Caco-2 (cell line): ENCODE measurements around the gene TWIST2. TPM values are rescaled to one million over a fixed set of nuclear protein-coding genes. Genes with fewer than 3 reads are reported as not detected.

Source experiments
- BruUV-seq: library from RNA; stranded (reverse); fragments of 400-500 nt; replicated peaks from 2 replicates; lab custom pipeline; 2021; lab: Mats Ljungman, UMichigan
- CTCF ChIA-PET: fragments of 300-600 bp; sonication (Branson Sonifier 250); formaldehyde crosslinking; loops from one replicate; lab custom pipeline; 2022; ENCODE audit warnings: antibody characterized with exemption; lab: Charles Lee
- POLR2A ChIA-PET: fragments of 300-600 bp; sonication (Branson Sonifier 250); formaldehyde crosslinking; loops from one replicate; lab custom pipeline; 2022; ENCODE audit warnings: antibody characterized with exemption; lab: Charles Lee
- DNase-seq, 2 experiments: peaks; one replicate each; pipeline versions ENCODE4 v3.0.0 to v3.0.0-alpha.2; 2020 to 2022
- H3K27me3 ChIP-seq: replicated peaks from 2 replicates; pipeline ENCODE4 v1.6.0; 2011; ENCODE audit warnings: low read length; ENCODE audit not compliant: control insufficient read depth, insufficient read depth
- H3K36me3 ChIP-seq: 2 replicates; pipeline ENCODE4 v1.5.1; 2011; ENCODE audit warnings: low read length; ENCODE audit not compliant: control insufficient read depth, insufficient read depth
- H3K4me1 ChIP-seq: fragments of 250-450 bp; sonication (Bioruptor Pico); 2 replicates; pipeline ENCODE4 v1.5.1; 2020; ENCODE audit warnings: mild to moderate bottlenecking
- H3K4me3 ChIP-seq: 2 replicates; pipeline ENCODE4 v1.5.1; 2011; ENCODE audit warnings: low read depth, mild to moderate bottlenecking, control low read depth, low read length
- H3K9me3 ChIP-seq: fragments of 250-450 bp; sonication (Bioruptor Pico); 2 replicates; pipeline ENCODE4 v1.5.1; 2020; ENCODE audit warnings: mild to moderate bottlenecking, moderate library complexity
- H3K27ac Mint-ChIP-seq: one replicate; pipeline ENCODE4 v1.8.0; 2022; ENCODE audit warnings: mixed read lengths; ENCODE audit not compliant: unreplicated experiment
- H3K27me3 Mint-ChIP-seq: one replicate; pipeline ENCODE4 v1.8.0; 2022; ENCODE audit warnings: mixed read lengths; ENCODE audit not compliant: insufficient read depth, unreplicated experiment
- H3K36me3 Mint-ChIP-seq: one replicate; pipeline ENCODE4 v1.8.0; 2022; ENCODE audit warnings: mild to moderate bottlenecking, mixed read lengths; ENCODE audit not compliant: insufficient read depth, unreplicated experiment
- H3K4me1 Mint-ChIP-seq: one replicate; pipeline ENCODE4 v1.8.0; 2022; ENCODE audit warnings: low read depth, mixed read lengths; ENCODE audit not compliant: unreplicated experiment
- H3K4me3 Mint-ChIP-seq: one replicate; pipeline ENCODE4 v1.8.0; 2022; ENCODE audit warnings: mild to moderate bottlenecking, moderate library complexity, mixed read lengths; ENCODE audit not compliant: unreplicated experiment
- H3K9me3 Mint-ChIP-seq: one replicate; pipeline ENCODE4 v1.8.0; 2022; ENCODE audit warnings: mixed read lengths; ENCODE audit not compliant: unreplicated experiment
- intact Hi-C: fragments of 100-400 bp; cut with micrococcal nuclease; formaldehyde crosslinking; loops from one replicate; pipeline ENCODE4 v1.10.0; 2022; ENCODE audit not compliant: unreplicated experiment
- total RNA-seq: library from RNA; stranded (reverse); gene quantifications from 2 replicates; pipeline ENCODE4 v1.2.3, GENCODE V29; 2022
- TF ChIP-seq, protein P1 (sequence below), 2 experiments: fragments of 200-600 bp in 1 of 2; IDR thresholded peaks; 1 replicate in 1 of 2; 2 replicates in 1 of 2; pipeline versions ENCODE4 v1.5.1 to v1.8.0; 2011 to 2022; ENCODE audit warnings: antibody characterized with exemption in 1 of 2, control low read depth in 1 of 2, inconsistent platforms in 1 of 2, low read depth in 1 of 2, low read length in 1 of 2, mild to moderate bottlenecking in 1 of 2, moderate library complexity in 1 of 2; ENCODE audit not compliant: insufficient read depth in 1 of 2, severe bottlenecking in 1 of 2, unreplicated experiment in 1 of 2

TWIST2 gene
- total RNA-seq, 1 experiment from 2014 or later, result not detected

- H3K9me3 ChIP-seq, result no peaks in the 10 kb centered on the region
- ChIA-PET POLR2A (no interaction called here), CTCF (no interaction called here)
- intact Hi-C loops, result no loop called here
- Mint-ChIP-seq H3K36me3 (no peaks in the 10 kb centered on the region), H3K4me3 (no peak overlapping the region), H3K9me3 (no peaks in the 10 kb centered on the region), H3K27me3 (no peaks in the 10 kb centered on the region), H3K4me1 (no peaks in the 10 kb centered on the region), H3K27ac (no peak overlapping the region)
- no peaks in the 10 kb centered on the region for H3K36me3 ChIP-seq
- no peaks in the 10 kb centered on the region for H3K27me3 ChIP-seq
- no peak for DNase-seq
- BruUV-seq, result no TSS peak
- H3K4me1 ChIP-seq, result no peaks in the 10 kb centered on the region
- H3K4me3 ChIP-seq, result no peak overlapping the region
- TF ChIP-seq, protein P1, sequence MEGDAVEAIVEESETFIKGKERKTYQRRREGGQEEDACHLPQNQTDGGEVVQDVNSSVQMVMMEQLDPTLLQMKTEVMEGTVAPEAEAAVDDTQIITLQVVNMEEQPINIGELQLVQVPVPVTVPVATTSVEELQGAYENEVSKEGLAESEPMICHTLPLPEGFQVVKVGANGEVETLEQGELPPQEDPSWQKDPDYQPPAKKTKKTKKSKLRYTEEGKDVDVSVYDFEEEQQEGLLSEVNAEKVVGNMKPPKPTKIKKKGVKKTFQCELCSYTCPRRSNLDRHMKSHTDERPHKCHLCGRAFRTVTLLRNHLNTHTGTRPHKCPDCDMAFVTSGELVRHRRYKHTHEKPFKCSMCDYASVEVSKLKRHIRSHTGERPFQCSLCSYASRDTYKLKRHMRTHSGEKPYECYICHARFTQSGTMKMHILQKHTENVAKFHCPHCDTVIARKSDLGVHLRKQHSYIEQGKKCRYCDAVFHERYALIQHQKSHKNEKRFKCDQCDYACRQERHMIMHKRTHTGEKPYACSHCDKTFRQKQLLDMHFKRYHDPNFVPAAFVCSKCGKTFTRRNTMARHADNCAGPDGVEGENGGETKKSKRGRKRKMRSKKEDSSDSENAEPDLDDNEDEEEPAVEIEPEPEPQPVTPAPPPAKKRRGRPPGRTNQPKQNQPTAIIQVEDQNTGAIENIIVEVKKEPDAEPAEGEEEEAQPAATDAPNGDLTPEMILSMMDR (IDR thresholded peaks at IDR 0.05; ENCODE audit: insufficient read depth in 1 of 2, low read depth in 1 of 2, low read length in 1 of 2, severe bottlenecking in 1 of 2, unreplicated experiment in 1 of 2), result no peak
These were observed 748 bp downstream of the TWIST2 start for GRCh38 chr2:238848691-238848975.

GRCh38 chr2:238848976-238849853 lies 1.3 kb downstream of the TWIST2 start:
- H3K27me3 Mint-ChIP-seq, result no peaks in the 10 kb centered on the region
- H3K27ac Mint-ChIP-seq, result no peak overlapping the region
- no peak overlapping the region for H3K4me3 ChIP-seq
- POLR2A ChIA-PET, result no interaction called here
- DNase-seq, result no peak
- no peaks in the 10 kb centered on the region for H3K9me3 ChIP-seq
- H3K36me3 ChIP-seq, result no peaks in the 10 kb centered on the region
- no TSS peak for BruUV-seq
- intact Hi-C loops, result no loop called here
- H3K27me3 ChIP-seq, result no peaks in the 10 kb centered on the region
- CTCF ChIA-PET, result no interaction called here
- no peaks in the 10 kb centered on the region for H3K4me1 ChIP-seq
- TF ChIP-seq, protein P1 (IDR thresholded peaks at IDR 0.05; ENCODE audit: insufficient read depth in 1 of 2, low read depth in 1 of 2, low read length in 1 of 2, severe bottlenecking in 1 of 2, unreplicated experiment in 1 of 2), result no peak
- H3K4me3 Mint-ChIP-seq, result no peak overlapping the region
- no peaks in the 10 kb centered on the region for H3K36me3 Mint-ChIP-seq
- no peaks in the 10 kb centered on the region for H3K9me3 Mint-ChIP-seq
- H3K4me1 Mint-ChIP-seq, result no peaks in the 10 kb centered on the region

DNA sequence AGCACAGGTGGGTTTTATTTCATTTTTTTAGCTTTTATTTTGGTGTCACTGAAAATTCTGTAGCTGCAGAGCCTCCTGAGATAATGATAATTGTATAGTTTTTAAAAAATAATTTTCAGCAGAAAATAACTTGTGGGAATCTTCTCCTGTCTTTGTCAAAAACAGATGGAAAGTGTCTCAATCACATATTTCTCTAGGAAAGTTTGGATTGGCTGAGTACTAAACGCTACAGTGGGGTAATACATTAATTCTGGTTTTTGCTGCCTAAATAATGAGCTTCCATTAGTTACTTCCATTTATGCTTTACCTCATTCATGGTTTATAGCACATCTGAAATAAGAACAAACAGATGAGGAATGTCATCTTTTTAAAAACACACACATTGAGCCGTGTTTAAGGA lies 2.2 kb downstream of the TWIST2 start:
- Histone ChIP-seq H3K36me3 (no peaks in the 10 kb centered on the region), H3K9me3 (no peaks in the 10 kb centered on the region), H3K4me3 (no peak overlapping the region), H3K27me3 (no peaks in the 10 kb centered on the region), H3K4me1 (no peaks in the 10 kb centered on the region)
- POLR2A ChIA-PET, result no interaction called here
- Mint-ChIP-seq H3K4me3 (no peak overlapping the region), H3K27ac (no peak overlapping the region), H3K36me3 (no peaks in the 10 kb centered on the region), H3K4me1 (no peaks in the 10 kb centered on the region), H3K27me3 (no peaks in the 10 kb centered on the region), H3K9me3 (no peaks in the 10 kb centered on the region)
- TF ChIP-seq, protein P1 (IDR thresholded peaks at IDR 0.05; ENCODE audit: insufficient read depth in 1 of 2, low read depth in 1 of 2, low read length in 1 of 2, severe bottlenecking in 1 of 2, unreplicated experiment in 1 of 2), result no peak
- CTCF ChIA-PET, result no interaction called here
- BruUV-seq, result no TSS peak
- DNase-seq, result no peak
- intact Hi-C loops, result no loop called here
